ENCODE results near the gene PRDX5.

PRDX5 gene

DNA sequence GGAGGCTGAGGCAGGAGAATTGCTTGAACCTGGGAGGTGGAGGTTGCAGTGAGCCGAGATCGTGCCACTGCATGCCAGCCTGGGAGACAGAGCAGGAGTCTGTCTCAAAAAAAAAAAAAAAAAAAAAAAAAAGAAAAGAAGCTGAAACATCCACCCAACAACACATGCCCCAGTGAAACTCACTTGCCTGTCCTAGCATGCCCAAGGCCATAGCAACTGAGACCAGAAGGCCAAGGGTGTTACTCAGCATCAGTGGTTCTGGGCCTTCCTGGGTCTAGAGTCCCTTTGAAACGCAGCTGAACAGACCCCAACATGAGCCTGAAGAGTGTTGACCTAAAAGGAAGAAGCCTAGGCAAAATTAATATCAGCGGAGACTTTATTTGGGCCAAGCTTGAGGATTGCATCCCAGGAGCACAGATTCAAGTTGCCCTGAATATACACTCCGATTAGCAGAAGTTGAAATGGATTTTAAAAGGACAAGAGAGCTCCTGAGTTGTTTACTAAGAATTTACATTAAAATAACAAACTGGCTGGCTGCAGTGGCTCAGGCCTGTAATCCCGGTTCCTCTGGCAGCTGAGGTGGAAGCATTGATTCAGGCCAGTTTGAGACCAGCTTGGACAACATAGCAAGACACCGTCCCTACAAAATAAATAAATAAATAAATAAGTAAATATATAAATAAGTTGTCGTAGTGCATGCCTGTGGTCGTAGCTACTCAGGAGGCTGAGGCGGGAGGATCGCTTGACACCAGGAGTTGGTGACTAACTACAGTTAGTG lies 7.0 kb downstream of the PRDX5 start:
- CTCF ChIA-PET: interaction anchor here (0.6 to 0.9 kb wide), 2 partner anchors 20 to 143 kb away, joined by 3 read pairs; no protein-coding TSS in a partner anchor
- POLR2A ChIA-PET: interaction anchor here (0.7 to 1.0 kb wide), 2 partner anchors 18 to 53 kb away, joined by 3 read pairs; no protein-coding TSS in a partner anchor
- TF ChIP-seq LEF1 (IDR thresholded peaks at IDR 0.05; ENCODE audit: borderline replicate concordance) (no peak), NFRKB (IDR thresholded peaks at IDR 0.05) (no peak), PKNOX1 (IDR thresholded peaks at IDR 0.05) (no peak), FOXA1 (IDR thresholded peaks at IDR 0.05) (no peak), SP1 (IDR thresholded peaks at IDR 0.05) (no peak), ZNF384 (IDR thresholded peaks at IDR 0.05) (no peak), FOXM1 (IDR thresholded peaks at IDR 0.05; ENCODE audit: borderline replicate concordance) (no peak), TARDBP (IDR thresholded peaks at IDR 0.05) (no peak), ELF4 (IDR thresholded peaks at IDR 0.05) (no peak), FOXK2 (IDR thresholded peaks at IDR 0.05) (no peak)
- no peak for DNase-seq (ENCODE audit: extremely low spot score)

GRCh38 chr11:64327375-64327774 lies 9.5 kb downstream of the PRDX5 start:
- no peak for TF ChIP-seq FOXK2 (IDR thresholded peaks at IDR 0.05)
- no peak for TF ChIP-seq ZNF384 (IDR thresholded peaks at IDR 0.05)
- no peak for TF ChIP-seq FOXM1 (IDR thresholded peaks at IDR 0.05; ENCODE audit: borderline replicate concordance)
- no peak for TF ChIP-seq BHLHE40 (IDR thresholded peaks at IDR 0.05; ENCODE audit: borderline replicate concordance)
- TF ChIP-seq LEF1 (IDR thresholded peaks at IDR 0.05; ENCODE audit: borderline replicate concordance): no peak
- no peak for TF ChIP-seq ELF4 (IDR thresholded peaks at IDR 0.05)
- TF ChIP-seq PKNOX1 (IDR thresholded peaks at IDR 0.05): no peak
- TF ChIP-seq L3MBTL2 (conservative IDR thresholded peaks at IDR 0.05): no peak
- no peak for TF ChIP-seq SUZ12 (IDR thresholded peaks at IDR 0.05)
- no peak for TF ChIP-seq HDGF (IDR thresholded peaks at IDR 0.05; ENCODE audit: borderline replicate concordance)
- no peak for TF ChIP-seq CTBP1 (IDR thresholded peaks at IDR 0.05; ENCODE audit: borderline replicate concordance)
- no peak for TF ChIP-seq ARNT (IDR thresholded peaks at IDR 0.05)
- TF ChIP-seq NFRKB (IDR thresholded peaks at IDR 0.05): no peak
- no peak for TF ChIP-seq SP1 (IDR thresholded peaks at IDR 0.05)
- TF ChIP-seq TARDBP (IDR thresholded peaks at IDR 0.05): no peak
- no peak for TF ChIP-seq FOXA1 (IDR thresholded peaks at IDR 0.05)
- POLR2A ChIA-PET: interaction anchor here (1.3 kb wide), 1 partner anchor 9 kb away, joined by 9 read pairs; the partner anchor contains the start of genes PRDX5 and TRMT112
- CTCF ChIA-PET: no interaction called here
- DNase-seq (ENCODE audit: extremely low spot score): no peak

DNA sequence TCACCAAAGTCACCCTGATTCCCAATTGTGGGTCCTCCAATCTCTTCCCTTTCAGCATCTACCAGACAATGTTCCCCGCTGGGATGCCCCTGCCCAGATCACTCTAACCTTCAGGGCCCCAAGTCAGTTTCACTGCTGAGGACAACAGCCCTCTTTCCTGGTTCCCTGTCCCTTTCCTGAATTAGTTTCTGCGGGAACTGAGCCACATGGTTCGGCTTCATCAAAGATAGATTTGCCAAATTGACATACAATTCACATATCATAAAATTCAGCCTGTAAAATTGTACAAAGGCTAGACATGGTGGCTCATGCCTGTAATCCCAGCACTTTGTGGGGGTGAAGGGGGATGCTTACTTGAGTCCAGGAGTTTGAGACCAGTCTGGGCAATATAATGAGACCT lies 10.1 kb downstream of the PRDX5 start:
- CTCF ChIA-PET: no interaction called here
- POLR2A ChIA-PET: interaction anchor here (1.3 to 5.6 kb wide), 2 partner anchors 9 to 10 kb away, joined by 9 to 60 read pairs; partner anchors contain the start of genes PRDX5 and TRMT112
- DNase-seq (ENCODE audit: extremely low spot score): no peak
- TF ChIP-seq TARDBP (IDR thresholded peaks at IDR 0.05): no peak
- no peak for TF ChIP-seq ZNF384 (IDR thresholded peaks at IDR 0.05)
- no peak for TF ChIP-seq L3MBTL2 (conservative IDR thresholded peaks at IDR 0.05)
- TF ChIP-seq ARNT (IDR thresholded peaks at IDR 0.05): no peak

- CTCF ChIA-PET: interaction anchor here (0.7 to 2.2 kb wide), 6 partner anchors 8 to 126 kb away, joined by 4 to 13 read pairs (median 6); partner anchors contain the start of genes CCDC88B, PRDX5 and TRMT112
- TF ChIP-seq ARNT (IDR thresholded peaks at IDR 0.05) (no peak), L3MBTL2 (conservative IDR thresholded peaks at IDR 0.05) (no peak), LEF1 (IDR thresholded peaks at IDR 0.05; ENCODE audit: borderline replicate concordance) (no peak), PKNOX1 (IDR thresholded peaks at IDR 0.05) (no peak), HDGF (IDR thresholded peaks at IDR 0.05; ENCODE audit: borderline replicate concordance) (no peak), ZNF384 (IDR thresholded peaks at IDR 0.05) (no peak)
- no peak for DNase-seq (ENCODE audit: extremely low spot score)
- POLR2A ChIA-PET: interaction anchor here (1.0 to 5.6 kb wide), 7 partner anchors 8 to 146 kb away, joined by 3 to 60 read pairs (median 5); partner anchors contain the start of genes ESRRA, PPP1R14B, PRDX5 and STIP1
Observed at GRCh38 chr11:64330888-64331287, 13.0 kb downstream of the PRDX5 start.

DNA sequence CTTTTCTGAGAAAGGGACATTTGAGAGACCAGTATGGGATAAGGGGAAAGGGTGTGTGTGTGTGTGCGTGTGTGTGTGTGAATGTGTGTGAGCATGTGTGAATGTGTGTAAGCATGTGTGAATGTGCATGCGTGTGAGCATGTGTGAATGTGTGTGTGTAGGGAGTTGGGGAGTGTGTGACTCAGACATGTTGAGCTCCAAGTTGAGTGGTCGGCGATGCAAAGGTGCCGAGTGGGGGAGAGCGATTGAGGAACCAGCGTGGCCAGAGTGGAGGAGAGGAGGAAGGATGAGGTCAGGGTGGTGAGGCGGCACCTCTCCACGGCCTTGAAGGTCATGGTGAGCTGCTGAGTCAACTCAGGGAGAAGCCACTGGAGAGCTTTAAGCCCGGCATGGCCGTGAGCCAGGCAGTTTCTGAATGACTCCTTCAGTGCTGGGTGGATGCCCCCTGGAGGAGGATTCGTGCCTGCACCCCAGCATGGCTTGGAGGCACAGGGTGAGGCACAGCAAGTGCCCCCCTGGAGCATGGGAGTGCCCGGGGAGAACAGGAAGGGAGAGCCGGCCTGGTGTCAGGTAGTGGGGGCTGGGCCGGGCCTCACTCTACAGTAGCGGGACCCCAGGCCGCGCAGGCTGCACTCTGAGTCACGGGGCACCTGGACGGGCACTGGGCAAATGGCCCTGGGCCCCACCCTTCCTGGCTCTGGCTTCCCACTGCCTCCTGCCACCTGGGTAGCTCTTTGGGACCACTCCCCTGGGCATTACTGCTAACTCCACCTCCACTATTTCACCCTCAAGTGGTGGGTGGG lies 13.8 kb downstream of the PRDX5 start:
- DNase-seq (ENCODE audit: extremely low spot score): peak; percentile 59
- ChIA-PET POLR2A (interaction anchor here (0.9 to 5.6 kb wide), 9 partner anchors 9 to 147 kb away, joined by 3 to 60 read pairs (median 5); partner anchors contain the start of genes ESRRA, GPR137, PPP1R14B and PRDX5), CTCF (interaction anchor here (0.8 to 2.2 kb wide), 9 partner anchors 9 to 127 kb away, joined by 4 to 13 read pairs (median 6); partner anchors contain the start of genes CATSPERZ, CCDC88B, PRDX5 and TRMT112)
- TF ChIP-seq SUZ12 (IDR thresholded peaks at IDR 0.05): no peak
- TF ChIP-seq SP1 (IDR thresholded peaks at IDR 0.05): no peak
- no peak for TF ChIP-seq FOXA1 (IDR thresholded peaks at IDR 0.05)
- no peak for TF ChIP-seq LEF1 (IDR thresholded peaks at IDR 0.05; ENCODE audit: borderline replicate concordance)
- TF ChIP-seq NFRKB (IDR thresholded peaks at IDR 0.05): no peak
- TF ChIP-seq L3MBTL2 (conservative IDR thresholded peaks at IDR 0.05): no peak
- no peak for TF ChIP-seq FOXM1 (IDR thresholded peaks at IDR 0.05; ENCODE audit: borderline replicate concordance)
- no peak for TF ChIP-seq BHLHE40 (IDR thresholded peaks at IDR 0.05; ENCODE audit: borderline replicate concordance)
- no peak for TF ChIP-seq PKNOX1 (IDR thresholded peaks at IDR 0.05)
- TF ChIP-seq ZNF384 (IDR thresholded peaks at IDR 0.05): no peak
- TF ChIP-seq HDGF (IDR thresholded peaks at IDR 0.05; ENCODE audit: borderline replicate concordance): no peak
- TF ChIP-seq FOXK2 (IDR thresholded peaks at IDR 0.05): no peak
- no peak for TF ChIP-seq CTBP1 (IDR thresholded peaks at IDR 0.05; ENCODE audit: borderline replicate concordance)
- TF ChIP-seq ELF4 (IDR thresholded peaks at IDR 0.05): no peak
- no peak for TF ChIP-seq ARNT (IDR thresholded peaks at IDR 0.05)
- TF ChIP-seq TARDBP (IDR thresholded peaks at IDR 0.05): no peak

All from HEK293T (cell line).